Panc1 (cell line): ENCODE results near the gene CDC37.

Experiments used
- CTCF ChIP-seq: fragments of 450-650 bp; IDR thresholded peaks from 2 replicates; pipeline ENCODE4 v1.5.1; 2017; ENCODE audit warnings: mild to moderate bottlenecking
- POLR2AphosphoS5 ChIP-seq: IDR thresholded peaks from 2 replicates; pipeline ENCODE4 v1.6.1; 2012; ENCODE audit warnings: mild to moderate bottlenecking, low read depth, low read length, moderate library complexity
- REST ChIP-seq, 2 experiments: IDR thresholded peaks; 2 replicates each; pipeline ENCODE4 v1.6.1; 2011 to 2012; ENCODE audit warnings: low read depth in 2 of 2, control low read depth in 1 of 2, low read length in 1 of 2, mild to moderate bottlenecking in 1 of 2, moderate library complexity in 1 of 2; ENCODE audit not compliant: insufficient read depth in 1 of 2

GRCh38 chr19:10356431-10356830 lies 46.9 kb downstream of the CDC37 start:
- TF ChIP-seq REST (IDR thresholded peaks at IDR 0.05; ENCODE audit: insufficient read depth in 1 of 2, low read depth in 2 of 2, low read length in 1 of 2) (no peak), CTCF (no peak), POLR2AphosphoS5 (no peak)
